ENCODE results near the gene BNIPL.

The BNIPL gene

GRCh38 chr1:151008244-151009205, 27.9 kb upstream of the BNIPL start, which contains the start of gene PRUNE1:
TSS of gene PRUNE1 (plus strand) at chr1:151008449. CDS start at chr1:151008633, 184 bp downstream.
- H3K4me3 ChIP-seq (ENCODE audit: low read depth, low read length) = peak within 1 kb of the TSS; percentile 75
- DNase-seq (ENCODE audit: low read depth) = peak; percentile 81

GRCh38 chr1:151009206-151009587, 27.2 kb upstream of the BNIPL start:
- DNase-seq (ENCODE audit: low read depth) = no peak

GRCh38 chr1:151009674-151010345, 26.6 kb upstream of the BNIPL start:
- no peak overlapping the region for H3K4me3 ChIP-seq (ENCODE audit: low read depth, low read length)
- DNase-seq (ENCODE audit: low read depth) = no peak

More at GRCh38 chr1:151009206-151009587, 27.2 kb upstream of the BNIPL start:
- H3K4me3 ChIP-seq (ENCODE audit: low read depth, low read length) = peak overlapping the region; percentile 75

GRCh38 chr1:151010346-151010726, 26.1 kb upstream of the BNIPL start:
- DNase-seq (ENCODE audit: low read depth) = no peak
- no peak overlapping the region for H3K4me3 ChIP-seq (ENCODE audit: low read depth, low read length)

- DNase-seq (ENCODE audit: low read depth) = no peak
- no peak overlapping the region for H3K4me3 ChIP-seq (ENCODE audit: low read depth, low read length)
These were observed 25.1 kb upstream of the BNIPL start for GRCh38 chr1:151011154-151011850.

GRCh38 chr1:151012684-151013471, 23.5 kb upstream of the BNIPL start:
- no peak overlapping the region for H3K4me3 ChIP-seq (ENCODE audit: low read depth, low read length)
- no peak for DNase-seq (ENCODE audit: low read depth)

- DNase-seq (ENCODE audit: low read depth) = no peak
- H3K4me3 ChIP-seq (ENCODE audit: low read depth, low read length) = no peak overlapping the region
These were observed 22.9 kb upstream of the BNIPL start for GRCh38 chr1:151013518-151013917.

GRCh38 chr1:151024540-151025146, 11.7 kb upstream of the BNIPL start:
- no peak for DNase-seq (ENCODE audit: low read depth)
- no peak overlapping the region for H3K4me3 ChIP-seq (ENCODE audit: low read depth, low read length)

- DNase-seq (ENCODE audit: low read depth) = no peak
These were observed 9.9 kb upstream of the BNIPL start for GRCh38 chr1:151026460-151026859.

GRCh38 chr1:151032164-151032563, 4.2 kb upstream of the BNIPL start:
- no peak for DNase-seq (ENCODE audit: low read depth)
- H3K4me3 ChIP-seq (ENCODE audit: low read depth, low read length) = no peak overlapping the region

More at GRCh38 chr1:151026460-151026859, 9.9 kb upstream of the BNIPL start:
- no peak overlapping the region for H3K4me3 ChIP-seq (ENCODE audit: low read depth, low read length)

- H3K4me3 ChIP-seq (ENCODE audit: low read depth, low read length) = no peak overlapping the region
- no peak for DNase-seq (ENCODE audit: low read depth)
These were observed 1.2 kb upstream of the BNIPL start for GRCh38 chr1:151035167-151035566.

- DNase-seq (ENCODE audit: low read depth) = no peak
- H3K4me3 ChIP-seq (ENCODE audit: low read depth, low read length) = no peak overlapping the region
These were observed 646 bp downstream of the BNIPL start for GRCh38 chr1:151037032-151037431.

GRCh38 chr1:151039521-151039920, 3.1 kb downstream of the BNIPL start:
- no peak for DNase-seq (ENCODE audit: low read depth)
- H3K4me3 ChIP-seq (ENCODE audit: low read depth, low read length) = no peak overlapping the region

- no peak overlapping the region for H3K4me3 ChIP-seq (ENCODE audit: low read depth, low read length)
- no peak for DNase-seq (ENCODE audit: low read depth)
These were observed 6.8 kb downstream of the BNIPL start for GRCh38 chr1:151043163-151043562.

GRCh38 chr1:151047591-151047924, 11.2 kb downstream of the BNIPL start, which contains the start of gene C1orf56:
TSS of gene C1orf56 (plus strand) at chr1:151047751. CDS start at chr1:151047848, 97 bp downstream.
- DNase-seq (ENCODE audit: low read depth) = no peak
- peak within 1 kb of the TSS; percentile 74 for H3K4me3 ChIP-seq (ENCODE audit: low read depth, low read length)

GRCh38 chr1:151047925-151048644, 11.7 kb downstream of the BNIPL start:
- DNase-seq (ENCODE audit: low read depth) = no peak
- peak overlapping the region; percentile 74 for H3K4me3 ChIP-seq (ENCODE audit: low read depth, low read length)

- peak overlapping the region; percentile 74 for H3K4me3 ChIP-seq (ENCODE audit: low read depth, low read length)
These were observed 12.3 kb downstream of the BNIPL start for GRCh38 chr1:151048645-151049032.

GRCh38 chr1:151049458-151049857, 13.1 kb downstream of the BNIPL start:
- DNase-seq (ENCODE audit: low read depth) = no peak
- no peak overlapping the region for H3K4me3 ChIP-seq (ENCODE audit: low read depth, low read length)

More at GRCh38 chr1:151048645-151049032, 12.3 kb downstream of the BNIPL start:
- no peak for DNase-seq (ENCODE audit: low read depth)
